Measurements from ENCODE around the gene BDH2.

GRCh38 chr4:103074744-103075434 lies 24.7 kb downstream of the BDH2 start:
- TF ChIP-seq, protein P1, sequence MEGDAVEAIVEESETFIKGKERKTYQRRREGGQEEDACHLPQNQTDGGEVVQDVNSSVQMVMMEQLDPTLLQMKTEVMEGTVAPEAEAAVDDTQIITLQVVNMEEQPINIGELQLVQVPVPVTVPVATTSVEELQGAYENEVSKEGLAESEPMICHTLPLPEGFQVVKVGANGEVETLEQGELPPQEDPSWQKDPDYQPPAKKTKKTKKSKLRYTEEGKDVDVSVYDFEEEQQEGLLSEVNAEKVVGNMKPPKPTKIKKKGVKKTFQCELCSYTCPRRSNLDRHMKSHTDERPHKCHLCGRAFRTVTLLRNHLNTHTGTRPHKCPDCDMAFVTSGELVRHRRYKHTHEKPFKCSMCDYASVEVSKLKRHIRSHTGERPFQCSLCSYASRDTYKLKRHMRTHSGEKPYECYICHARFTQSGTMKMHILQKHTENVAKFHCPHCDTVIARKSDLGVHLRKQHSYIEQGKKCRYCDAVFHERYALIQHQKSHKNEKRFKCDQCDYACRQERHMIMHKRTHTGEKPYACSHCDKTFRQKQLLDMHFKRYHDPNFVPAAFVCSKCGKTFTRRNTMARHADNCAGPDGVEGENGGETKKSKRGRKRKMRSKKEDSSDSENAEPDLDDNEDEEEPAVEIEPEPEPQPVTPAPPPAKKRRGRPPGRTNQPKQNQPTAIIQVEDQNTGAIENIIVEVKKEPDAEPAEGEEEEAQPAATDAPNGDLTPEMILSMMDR (tag by site-specific recombination; IDR thresholded peaks at IDR 0.05): no peak
- TF ChIP-seq HOXA7 (CRISPR knock-in tag; IDR thresholded peaks at IDR 0.05; ENCODE audit: borderline replicate concordance) (no peak), ZFP41 (tag by site-specific recombination; IDR thresholded peaks at IDR 0.05; ENCODE audit: borderline replicate concordance) (no peak), HOXC10 (CRISPR knock-in tag; IDR thresholded peaks at IDR 0.05) (no peak)
- TF ChIP-seq, protein P2, sequence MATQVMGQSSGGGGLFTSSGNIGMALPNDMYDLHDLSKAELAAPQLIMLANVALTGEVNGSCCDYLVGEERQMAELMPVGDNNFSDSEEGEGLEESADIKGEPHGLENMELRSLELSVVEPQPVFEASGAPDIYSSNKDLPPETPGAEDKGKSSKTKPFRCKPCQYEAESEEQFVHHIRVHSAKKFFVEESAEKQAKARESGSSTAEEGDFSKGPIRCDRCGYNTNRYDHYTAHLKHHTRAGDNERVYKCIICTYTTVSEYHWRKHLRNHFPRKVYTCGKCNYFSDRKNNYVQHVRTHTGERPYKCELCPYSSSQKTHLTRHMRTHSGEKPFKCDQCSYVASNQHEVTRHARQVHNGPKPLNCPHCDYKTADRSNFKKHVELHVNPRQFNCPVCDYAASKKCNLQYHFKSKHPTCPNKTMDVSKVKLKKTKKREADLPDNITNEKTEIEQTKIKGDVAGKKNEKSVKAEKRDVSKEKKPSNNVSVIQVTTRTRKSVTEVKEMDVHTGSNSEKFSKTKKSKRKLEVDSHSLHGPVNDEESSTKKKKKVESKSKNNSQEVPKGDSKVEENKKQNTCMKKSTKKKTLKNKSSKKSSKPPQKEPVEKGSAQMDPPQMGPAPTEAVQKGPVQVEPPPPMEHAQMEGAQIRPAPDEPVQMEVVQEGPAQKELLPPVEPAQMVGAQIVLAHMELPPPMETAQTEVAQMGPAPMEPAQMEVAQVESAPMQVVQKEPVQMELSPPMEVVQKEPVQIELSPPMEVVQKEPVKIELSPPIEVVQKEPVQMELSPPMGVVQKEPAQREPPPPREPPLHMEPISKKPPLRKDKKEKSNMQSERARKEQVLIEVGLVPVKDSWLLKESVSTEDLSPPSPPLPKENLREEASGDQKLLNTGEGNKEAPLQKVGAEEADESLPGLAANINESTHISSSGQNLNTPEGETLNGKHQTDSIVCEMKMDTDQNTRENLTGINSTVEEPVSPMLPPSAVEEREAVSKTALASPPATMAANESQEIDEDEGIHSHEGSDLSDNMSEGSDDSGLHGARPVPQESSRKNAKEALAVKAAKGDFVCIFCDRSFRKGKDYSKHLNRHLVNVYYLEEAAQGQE (tag by site-specific recombination; IDR thresholded peaks at IDR 0.05): no peak
